Bronchial epithelial cell (primary cell): ENCODE data around the gene CYP19A1. TPM values are rescaled to one million over a fixed set of nuclear protein-coding genes. Genes with fewer than 3 reads are reported as not detected.

Experiments used
- DNase-seq: peaks from one replicate; pipeline ENCODE4 v3.0.0-alpha.2; 2010; ENCODE audit warnings: low read depth
- FAIRE-seq: peaks from 2 replicates; lab custom pipeline; 2011; peaks lifted over from hg19 to GRCh38; lab: Jason Lieb, UNC
- H3K27me3 ChIP-seq: 2 replicates; pipeline ENCODE4 v1.5.1; 2011; ENCODE audit warnings: low read length; ENCODE audit not compliant: control insufficient read depth, insufficient read depth
- H3K36me3 ChIP-seq: 2 replicates; pipeline ENCODE4 v1.5.1; 2011; ENCODE audit warnings: low read length; ENCODE audit not compliant: control insufficient read depth, insufficient read depth
- H3K4me3 ChIP-seq: 2 replicates; pipeline ENCODE4 v1.5.1; 2011; ENCODE audit warnings: mild to moderate bottlenecking, low read depth, low read length, control low read depth
- total RNA-seq: library from RNA; depleted of rRNA; stranded (reverse); fragments of >200 nt; gene quantifications from 2 replicates; pipeline ENCODE4 v1.2.1, GENCODE V29; 2014
- TF ChIP-seq, protein P1 (sequence below): IDR thresholded peaks from 2 replicates; pipeline ENCODE4 v1.5.1; 2011; ENCODE audit warnings: mild to moderate bottlenecking, moderate library complexity, low read length, control low read depth, inconsistent platforms; ENCODE audit not compliant: insufficient read depth, severe bottlenecking

CYP19A1 gene
- total RNA-seq, 1 donor from 2014 or later = not detected

DNA sequence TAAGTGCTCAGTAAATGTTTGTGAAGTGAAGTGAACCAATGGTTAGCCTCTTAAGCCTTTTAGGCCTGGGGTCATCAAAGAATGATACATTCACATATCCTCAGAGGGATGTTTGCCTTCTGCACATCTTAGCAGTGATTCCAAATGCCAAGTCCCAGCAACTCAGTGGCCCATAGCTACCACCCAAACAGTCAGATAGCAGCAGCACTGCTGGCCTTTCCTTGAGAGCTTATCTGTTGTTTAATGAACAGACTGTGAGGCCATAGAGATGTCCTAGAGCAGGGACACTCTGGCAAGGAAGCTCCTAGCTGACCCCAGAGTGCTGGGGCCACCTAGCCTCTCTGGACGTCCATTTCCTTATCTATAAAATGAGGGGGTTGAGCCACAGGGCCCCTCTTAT lies 86.8 kb downstream of the CYP19A1 start:
- TF ChIP-seq, protein P1, sequence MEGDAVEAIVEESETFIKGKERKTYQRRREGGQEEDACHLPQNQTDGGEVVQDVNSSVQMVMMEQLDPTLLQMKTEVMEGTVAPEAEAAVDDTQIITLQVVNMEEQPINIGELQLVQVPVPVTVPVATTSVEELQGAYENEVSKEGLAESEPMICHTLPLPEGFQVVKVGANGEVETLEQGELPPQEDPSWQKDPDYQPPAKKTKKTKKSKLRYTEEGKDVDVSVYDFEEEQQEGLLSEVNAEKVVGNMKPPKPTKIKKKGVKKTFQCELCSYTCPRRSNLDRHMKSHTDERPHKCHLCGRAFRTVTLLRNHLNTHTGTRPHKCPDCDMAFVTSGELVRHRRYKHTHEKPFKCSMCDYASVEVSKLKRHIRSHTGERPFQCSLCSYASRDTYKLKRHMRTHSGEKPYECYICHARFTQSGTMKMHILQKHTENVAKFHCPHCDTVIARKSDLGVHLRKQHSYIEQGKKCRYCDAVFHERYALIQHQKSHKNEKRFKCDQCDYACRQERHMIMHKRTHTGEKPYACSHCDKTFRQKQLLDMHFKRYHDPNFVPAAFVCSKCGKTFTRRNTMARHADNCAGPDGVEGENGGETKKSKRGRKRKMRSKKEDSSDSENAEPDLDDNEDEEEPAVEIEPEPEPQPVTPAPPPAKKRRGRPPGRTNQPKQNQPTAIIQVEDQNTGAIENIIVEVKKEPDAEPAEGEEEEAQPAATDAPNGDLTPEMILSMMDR = no peak
- no peak for DNase-seq
- no peaks in the 10 kb centered on the region for H3K27me3 ChIP-seq
- no peak overlapping the region for H3K4me3 ChIP-seq
- no peak for FAIRE-seq
- no peaks in the 10 kb centered on the region for H3K36me3 ChIP-seq

DNA sequence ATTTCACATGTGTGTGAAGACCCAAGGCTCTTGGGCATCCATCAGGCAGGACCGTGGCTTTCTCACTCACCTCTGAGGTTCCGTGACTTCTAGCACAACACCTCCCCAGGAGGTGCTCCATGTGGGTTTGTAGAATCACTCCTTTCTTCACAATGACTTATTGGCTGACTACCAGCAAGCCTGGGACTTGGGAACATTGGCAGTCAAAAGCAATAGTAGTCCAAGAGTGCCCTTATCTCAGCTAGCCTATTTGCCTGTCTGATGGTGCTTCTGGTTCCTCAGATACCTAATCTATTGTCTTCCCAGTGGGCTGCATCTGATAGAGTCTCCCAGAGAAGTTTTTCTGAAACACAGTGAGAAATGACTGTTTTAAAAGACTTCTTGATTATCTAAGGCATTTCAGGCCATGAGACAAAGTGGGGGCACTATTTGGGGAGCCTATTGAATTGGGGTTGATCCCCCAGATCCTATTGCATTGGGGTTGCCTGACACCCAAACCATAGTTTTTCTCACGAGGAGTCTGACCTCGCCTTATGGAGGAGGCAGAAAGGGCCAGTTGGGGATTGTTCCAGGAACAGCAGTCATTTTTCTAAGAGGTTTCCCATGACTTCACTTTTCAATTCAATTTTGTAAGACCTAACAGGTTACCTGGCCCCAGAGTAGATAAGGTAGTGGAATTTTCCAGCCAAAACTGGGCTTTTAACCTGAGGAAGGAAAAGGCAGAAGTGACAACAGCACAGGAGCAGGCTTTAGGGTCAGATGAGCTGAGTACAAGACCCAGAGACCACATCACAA lies 88.0 kb downstream of the CYP19A1 start:
- DNase-seq (no peak), FAIRE-seq (peak; percentile 82)
- TF ChIP-seq, protein P1 = no peak
- Histone ChIP-seq H3K27me3 (no peaks in the 10 kb centered on the region), H3K36me3 (no peaks in the 10 kb centered on the region), H3K4me3 (no peak overlapping the region)

DNA sequence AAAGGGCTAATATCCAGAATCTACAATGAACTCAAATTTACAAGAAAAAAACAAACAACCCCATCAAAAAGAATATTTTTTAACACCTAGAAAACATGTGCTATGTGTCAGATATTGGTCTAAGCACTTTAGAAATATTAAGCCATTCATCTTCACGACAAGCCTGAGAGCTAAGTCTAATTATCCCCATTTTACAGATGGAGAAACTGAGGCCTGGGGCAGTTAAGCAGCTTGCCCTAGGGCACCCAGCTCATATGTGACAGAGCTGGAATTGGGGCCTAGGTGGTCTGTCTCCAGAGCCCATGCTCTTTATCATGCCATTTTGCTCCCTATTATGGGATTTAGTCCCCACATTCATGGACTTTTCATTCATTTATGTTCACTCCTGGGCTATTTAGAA lies 92.8 kb downstream of the CYP19A1 start:
- FAIRE-seq (no peak), DNase-seq (no peak)
- Histone ChIP-seq H3K4me3 (no peak overlapping the region), H3K36me3 (no peaks in the 10 kb centered on the region), H3K27me3 (no peaks in the 10 kb centered on the region)
- TF ChIP-seq, protein P1 = no peak

DNA sequence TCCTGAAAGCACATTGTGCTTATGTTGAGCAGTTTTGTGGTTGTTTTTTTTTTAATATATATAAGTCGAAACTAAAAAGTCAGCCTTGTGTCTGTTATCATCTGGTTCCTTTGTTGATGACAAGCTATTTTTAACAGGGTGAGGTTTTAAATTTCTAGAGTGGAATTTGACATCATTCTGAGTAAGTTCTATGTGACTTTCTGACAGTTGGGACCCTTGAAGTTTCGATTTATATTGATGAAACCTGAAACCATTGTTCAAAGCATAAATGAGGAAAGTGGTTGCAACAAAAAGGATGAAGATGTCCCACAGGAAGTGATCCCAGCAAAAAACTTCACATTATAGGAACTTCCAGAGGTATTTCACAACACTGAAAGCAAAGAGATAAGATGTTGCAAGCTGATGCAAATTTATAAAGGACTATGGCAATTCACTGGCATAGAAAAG lies 94.0 kb downstream of the CYP19A1 start:
- DNase-seq (no peak), FAIRE-seq (no peak)
- TF ChIP-seq, protein P1 = no peak
- Histone ChIP-seq H3K36me3 (no peaks in the 10 kb centered on the region), H3K4me3 (no peak overlapping the region), H3K27me3 (no peaks in the 10 kb centered on the region)

DNA sequence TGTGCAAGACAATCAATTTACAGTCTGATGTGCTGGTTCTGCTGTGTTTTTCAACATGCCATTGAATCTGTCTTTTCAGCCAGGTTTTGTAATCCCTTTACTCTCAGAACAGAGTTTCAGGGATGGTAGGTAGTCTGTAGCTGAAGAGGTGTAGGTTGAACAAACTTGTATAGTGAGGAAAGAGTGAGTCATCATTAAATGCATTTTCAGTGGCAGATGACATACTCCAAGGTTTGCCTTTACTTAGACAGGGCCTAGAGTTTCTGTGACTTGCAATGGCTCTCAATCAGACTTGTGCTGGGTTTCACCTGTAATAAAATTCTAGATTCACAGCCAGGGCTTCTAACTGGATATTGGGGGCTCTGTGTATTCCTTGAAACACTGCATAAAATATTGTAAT lies 94.6 kb downstream of the CYP19A1 start:
- DNase-seq (peak; percentile 80), FAIRE-seq (no peak)
- H3K4me3 ChIP-seq = no peak overlapping the region
- TF ChIP-seq, protein P1 = no peak
- no peaks in the 10 kb centered on the region for H3K36me3 ChIP-seq
- H3K27me3 ChIP-seq = peaks cover 3% of the 10 kb centered on the region

DNA sequence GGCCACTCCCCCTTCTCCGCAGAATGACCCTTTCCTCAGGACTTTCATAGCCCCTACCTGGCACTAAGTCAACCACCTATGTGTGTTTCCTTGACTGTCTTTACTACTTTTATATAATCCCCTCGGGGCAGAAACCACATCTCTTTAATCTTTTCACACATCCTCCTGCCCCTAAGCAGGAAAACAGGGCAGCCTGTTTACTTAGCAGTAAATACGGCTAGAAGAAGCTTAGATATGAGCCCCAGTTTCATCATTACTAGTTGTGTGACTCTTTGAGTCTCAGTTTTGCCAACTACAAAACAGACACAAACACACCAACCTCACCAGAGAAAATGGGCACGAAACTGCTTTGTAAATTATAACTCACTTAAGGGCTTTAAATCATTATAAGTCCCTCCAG lies 98.3 kb downstream of the CYP19A1 start:
- Histone ChIP-seq H3K36me3 (no peaks in the 10 kb centered on the region), H3K4me3 (no peak overlapping the region), H3K27me3 (peaks cover 7% of the 10 kb centered on the region)
- no peak for DNase-seq
- TF ChIP-seq, protein P1 = no peak
- no peak for FAIRE-seq
